HG03521 (cell line): ENCODE measurements around the gene TOP1.

Experiments
- ATAC-seq: cut with Tn5 transposase; IDR thresholded peaks from one replicate; pipeline ENCODE4 v1.9.1; 2021; ENCODE audit warnings: mild to moderate bottlenecking, moderate library complexity; ENCODE audit not compliant: unreplicated experiment

TOP1 gene

DNA sequence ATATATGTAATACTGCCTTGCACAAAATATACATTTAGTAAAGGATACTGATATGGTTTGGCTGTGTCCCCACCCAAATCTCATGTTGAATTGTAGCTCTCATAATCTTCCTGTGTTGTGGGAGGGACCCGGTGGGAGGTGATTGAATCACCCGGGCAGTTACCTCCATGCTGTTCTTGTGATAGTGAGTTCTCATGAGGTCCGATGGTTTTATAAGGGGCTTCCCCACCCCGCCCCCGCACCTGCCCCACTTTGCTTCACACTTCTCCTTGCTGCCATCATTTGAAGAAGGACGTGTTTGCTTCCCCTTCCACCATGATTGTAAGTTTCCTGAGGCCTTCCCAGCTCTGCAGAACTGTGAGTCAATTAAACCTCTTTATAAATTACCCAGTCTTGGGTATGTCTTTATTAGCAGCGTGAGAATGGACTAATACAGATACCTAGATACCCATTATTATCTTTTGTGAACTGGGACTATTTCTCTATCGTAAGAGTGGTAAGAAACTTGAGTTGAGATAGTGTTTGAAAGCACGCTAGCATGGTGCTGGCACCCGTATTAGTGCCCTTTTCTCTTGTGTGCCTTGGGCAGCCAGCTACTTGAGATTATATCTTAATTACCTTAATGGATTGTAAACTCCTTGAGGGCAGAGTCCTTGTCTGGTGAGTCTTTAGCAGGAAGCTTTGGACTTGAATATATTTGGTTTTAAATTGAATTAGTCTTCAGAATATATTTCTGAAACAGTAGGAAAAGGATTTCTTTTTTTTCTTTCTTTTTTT lies 25.6 kb downstream of the TOP1 start:
- no peak for ATAC-seq

DNA sequence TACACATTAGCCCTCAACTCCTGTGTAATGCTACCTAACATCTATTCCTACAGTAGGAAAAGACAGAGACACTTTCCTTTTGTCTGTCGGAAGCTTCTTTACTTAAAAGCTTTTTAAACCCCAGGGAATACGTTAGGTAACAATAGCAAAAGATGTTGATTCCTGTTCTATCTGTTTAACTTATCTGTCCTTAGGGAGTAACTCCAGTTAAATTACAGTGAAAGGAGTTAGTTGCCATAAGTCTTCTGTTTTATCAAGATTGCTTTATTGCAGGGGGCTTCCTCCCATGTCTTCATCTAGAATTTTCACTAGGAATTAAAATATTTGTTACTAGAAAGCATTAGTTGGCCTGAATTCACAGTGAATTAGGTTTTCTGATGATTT lies 26.2 kb downstream of the TOP1 start:
- ATAC-seq: no peak

DNA sequence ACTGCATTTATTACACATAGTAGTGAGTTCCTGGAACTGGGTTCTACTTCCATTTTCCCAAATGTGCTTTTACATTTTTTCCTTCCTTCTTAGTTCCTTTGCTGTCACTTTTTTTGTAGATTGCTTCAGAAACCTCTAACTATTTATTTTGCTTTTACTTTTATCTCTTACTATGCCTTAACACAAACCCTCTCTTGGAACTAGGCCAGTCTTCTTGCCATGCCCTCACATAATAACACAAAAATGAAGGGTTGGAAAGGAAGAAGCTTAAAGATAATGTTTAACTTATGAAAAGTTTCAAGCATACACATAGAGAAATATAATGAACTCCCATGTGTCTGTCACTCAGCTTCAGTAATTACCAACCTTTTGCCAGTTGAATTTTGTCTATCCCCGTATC lies 27.1 kb downstream of the TOP1 start:
- ATAC-seq: no peak

DNA sequence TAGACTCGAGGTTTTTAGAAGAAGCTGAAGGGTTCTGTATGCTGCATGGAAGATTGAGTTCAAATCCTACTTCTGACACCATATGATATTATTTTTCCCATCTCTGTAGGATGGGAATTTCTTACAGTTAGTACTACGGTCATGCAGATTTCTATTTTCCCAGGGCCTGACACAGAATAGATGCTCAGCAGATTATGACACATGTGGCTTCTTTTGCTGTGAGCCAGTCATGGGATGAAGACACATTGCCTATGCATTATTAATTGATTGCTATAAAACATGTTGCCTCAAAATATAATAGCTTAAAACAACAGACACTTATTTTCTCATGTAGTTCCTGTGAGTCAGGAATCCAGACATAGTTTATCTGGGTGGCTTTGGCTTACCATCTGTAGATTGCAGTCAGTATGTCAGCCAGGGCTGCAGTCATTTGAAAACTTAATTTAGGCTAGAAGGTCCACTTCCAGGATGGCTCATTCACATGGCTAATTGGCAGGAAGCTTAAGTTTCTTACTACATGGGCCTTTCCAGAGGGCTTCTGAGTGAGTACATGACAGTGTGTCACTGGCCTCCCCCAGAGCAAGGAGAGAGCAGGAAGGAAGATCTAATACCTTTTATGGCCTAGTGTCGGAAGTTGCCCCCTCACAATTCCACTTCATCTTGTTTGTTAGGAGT lies 29.5 kb downstream of the TOP1 start:
- no peak for ATAC-seq

DNA sequence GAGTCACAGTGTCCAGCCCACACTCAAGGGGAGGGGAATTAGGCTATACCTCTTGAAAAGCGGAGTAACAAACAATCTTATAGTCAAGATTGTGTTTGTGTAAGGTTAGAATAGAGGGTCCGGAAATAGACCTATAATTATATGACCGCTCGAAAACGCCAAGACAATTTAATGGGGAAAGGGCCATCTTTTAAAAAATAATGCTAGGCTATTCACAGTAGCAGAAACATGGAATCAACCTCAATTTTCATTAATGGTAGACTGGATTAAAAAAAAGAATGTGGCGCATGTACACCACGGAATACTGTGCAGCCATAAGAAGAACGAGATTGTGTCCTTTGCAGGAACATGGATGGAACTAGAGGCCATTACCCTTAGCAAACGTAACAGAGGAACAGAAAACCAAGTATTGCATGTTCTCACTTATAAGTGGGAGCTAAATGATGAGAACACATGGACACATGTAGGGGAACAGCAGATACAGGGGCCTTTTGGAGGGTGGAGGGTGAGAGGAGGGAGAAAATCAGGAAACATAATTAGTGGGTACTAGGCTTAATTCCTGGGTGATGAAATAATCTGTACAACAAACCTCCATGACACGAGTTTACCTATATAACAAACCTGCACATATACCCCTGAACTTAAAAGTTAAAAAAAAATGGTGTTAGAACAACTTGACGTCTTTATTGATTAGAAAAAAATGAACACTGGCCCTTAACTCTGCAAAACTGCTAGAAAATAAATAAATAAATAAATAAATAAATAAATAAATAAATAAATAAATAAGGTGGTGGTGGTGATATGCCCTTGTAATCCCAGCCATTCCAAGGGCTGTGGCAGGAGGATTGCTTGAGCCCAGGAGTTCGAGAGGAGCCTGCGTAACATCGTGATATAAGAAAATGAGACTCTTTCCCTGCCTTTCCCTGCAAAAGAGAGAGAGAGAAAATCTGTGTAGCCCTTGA lies 30.3 kb downstream of the TOP1 start:
- no peak for ATAC-seq

DNA sequence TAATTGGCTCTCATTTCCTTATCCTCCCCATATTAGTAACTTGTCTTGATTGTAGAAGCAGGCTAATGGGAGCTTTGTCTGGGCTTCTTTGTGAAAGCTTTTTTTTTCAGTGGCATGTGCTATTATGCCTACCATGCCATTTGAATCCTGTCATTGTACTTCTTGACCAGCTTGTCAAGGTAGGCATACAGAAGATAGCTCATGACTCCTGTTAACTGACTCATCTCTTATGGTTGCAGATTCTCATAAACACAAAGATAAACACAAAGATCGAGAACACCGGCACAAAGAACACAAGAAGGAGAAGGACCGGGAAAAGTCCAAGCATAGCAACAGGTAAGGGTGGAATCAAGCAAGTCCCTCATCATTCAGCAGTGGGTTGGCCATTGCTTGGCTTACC lies 32.5 kb downstream of the TOP1 start:
- no peak for ATAC-seq

DNA sequence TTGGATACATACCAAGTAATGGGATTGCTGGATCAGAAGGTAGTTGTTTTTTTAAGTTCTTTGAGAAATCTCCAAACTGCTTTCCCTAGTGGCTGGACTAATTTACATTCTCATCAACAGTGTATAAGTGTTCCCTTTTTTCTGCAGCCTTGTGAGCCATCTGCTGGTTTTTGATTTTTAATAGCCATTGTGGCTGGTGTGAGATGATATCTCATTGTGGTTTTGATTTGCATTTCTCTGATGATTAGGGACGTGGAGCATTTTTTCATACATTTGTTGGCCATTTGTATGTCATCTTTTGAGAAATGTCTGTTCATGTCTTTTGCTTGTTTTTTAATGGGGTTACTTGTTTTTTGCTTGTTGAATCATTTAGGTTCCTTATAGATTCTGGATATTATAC lies 34.8 kb downstream of the TOP1 start:
- no peak for ATAC-seq

DNA sequence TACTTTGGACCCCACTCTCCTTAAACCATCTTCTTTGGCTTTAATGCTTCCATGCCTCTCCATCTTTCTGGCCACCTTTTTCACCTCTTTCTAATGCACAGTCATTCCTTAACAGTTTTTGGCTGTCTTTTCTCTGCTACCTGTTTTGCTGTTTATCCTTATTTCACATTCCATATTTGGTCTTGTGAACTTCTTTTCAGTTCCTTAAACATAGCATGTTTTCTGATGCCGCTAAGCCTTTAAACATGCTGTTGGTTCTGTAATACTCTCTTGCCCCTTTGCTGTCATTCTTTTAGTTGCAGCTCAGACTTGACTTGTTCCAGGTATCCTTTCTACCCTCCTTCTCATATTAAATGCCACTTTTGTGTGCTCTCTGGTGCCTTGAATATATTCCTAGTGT lies 35.8 kb downstream of the TOP1 start:
- ATAC-seq: peak; percentile 62

DNA sequence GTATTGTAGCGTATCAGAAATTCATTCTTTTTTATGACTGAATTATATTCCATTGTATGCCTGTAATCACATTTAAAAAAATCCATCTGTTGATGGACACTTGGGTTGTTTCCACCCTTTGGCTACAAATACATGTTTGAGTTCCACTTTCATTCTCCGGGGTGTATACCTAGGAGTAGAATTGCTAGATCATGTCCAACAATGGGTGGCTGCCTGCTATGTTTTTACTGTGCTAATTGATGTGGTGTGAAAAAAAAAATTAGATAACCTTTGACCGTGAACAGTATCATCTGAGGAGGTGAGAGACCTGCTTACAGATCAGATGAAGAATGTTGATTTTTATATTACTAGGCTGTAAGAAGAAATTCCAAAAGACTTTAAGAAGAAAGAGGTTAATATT lies 37.1 kb downstream of the TOP1 start:
- ATAC-seq: no peak

DNA sequence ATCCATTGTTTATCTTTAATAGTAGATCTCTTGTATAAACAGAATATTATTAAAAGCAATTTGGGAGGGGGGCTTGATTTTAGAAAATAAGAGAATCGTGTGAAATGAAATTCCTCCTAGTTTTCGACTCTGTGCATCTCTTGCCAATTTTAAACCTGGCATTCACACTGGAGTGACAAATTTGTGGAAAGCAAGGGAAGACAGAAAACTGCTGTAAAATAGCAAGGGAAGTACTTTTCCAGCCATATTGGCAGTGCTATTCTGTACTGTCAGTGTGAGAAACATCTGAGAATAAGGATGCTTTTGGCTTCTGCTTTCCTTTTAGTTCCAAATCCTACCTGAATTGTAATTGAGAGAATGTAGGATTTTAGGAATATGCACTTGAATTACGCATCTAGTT lies 40.2 kb downstream of the TOP1 start:
- no peak for ATAC-seq

DNA sequence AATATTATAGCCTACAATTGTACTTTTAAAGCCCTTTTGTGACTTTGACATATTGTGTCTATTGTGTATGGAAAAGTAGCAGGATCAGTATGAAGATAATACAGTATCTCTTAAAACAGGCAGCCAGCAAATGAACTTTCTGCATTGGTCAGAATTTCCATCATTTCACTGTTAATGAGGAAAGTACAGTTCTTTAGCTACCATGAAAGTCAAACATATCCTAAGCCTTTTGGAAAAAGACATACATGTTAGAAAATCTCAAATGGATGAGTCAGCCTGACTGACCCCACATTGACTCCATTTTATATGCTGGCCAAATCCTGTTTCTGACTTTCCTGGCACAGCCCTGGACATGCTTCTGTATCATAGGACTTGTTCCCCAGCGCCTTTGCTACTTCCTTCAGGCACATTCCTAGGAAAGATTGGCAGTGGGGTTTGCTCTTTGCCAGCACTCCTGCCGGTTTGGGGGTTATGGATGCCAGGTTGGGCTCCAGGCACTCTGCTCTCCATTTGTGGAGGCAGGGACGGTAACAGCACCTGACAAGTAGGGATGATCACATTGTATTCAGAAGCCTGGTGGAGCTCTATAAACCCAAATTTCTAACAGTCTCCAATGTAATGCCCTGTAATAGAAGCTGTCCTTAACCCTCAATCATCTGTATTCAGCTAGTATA lies 43.7 kb downstream of the TOP1 start:
- no peak for ATAC-seq

DNA sequence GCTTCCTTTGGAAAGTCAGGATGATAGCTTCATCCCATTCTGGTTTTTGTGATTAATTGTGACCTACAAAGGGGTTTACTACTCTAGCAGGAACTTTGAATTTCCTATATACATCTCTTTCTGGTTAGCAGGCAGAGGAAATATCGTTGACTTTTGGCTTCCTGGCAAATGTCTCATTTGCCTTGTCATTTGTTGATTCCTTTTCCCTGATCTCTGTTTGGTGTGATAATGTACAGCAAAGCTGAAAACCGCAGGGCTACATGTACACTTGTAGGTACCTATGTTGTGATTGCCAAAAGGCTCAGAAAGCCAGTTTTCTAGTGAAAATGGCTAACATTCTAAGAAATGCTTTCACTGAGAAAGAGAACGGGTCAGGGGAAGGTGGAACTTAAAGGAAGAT lies 44.3 kb downstream of the TOP1 start:
- no peak for ATAC-seq

DNA sequence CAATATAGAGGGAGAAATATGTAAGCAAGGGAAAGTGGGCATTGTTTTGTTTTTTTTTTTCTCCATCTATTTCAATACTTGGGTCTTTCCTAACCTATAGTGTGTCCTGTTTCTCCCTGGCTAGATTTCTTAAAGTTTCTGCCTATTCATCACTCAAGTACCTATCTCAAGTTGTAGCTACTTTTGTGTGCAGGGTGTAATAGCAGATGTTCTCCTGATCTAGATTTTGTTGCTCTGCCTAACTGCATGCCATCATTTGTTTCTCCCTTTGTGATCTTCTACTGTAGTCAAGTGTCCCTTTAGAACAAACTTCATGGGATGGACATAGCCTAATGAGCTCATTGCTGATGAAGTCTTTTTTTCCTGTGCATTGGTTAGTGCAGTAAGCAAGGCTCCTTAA lies 45.8 kb downstream of the TOP1 start:
- no peak for ATAC-seq

DNA sequence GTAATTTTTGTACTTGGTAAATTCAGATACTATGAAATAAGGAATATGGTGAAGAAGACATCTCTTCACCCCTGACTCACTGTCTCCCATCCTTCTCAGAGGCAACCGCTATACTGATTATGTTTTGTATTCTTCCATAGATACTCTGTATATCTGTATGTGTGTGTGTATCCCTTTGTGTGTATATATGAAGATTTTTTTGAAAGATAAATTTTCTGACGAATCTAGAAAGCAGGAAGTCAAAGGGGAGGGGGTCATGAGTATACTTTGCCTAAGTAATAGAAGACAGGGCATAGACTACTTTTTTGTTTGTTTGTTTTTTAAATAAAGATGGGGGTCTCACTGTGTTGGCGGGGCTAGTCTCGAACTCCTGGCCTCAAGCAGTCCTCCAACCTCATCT lies 48.2 kb downstream of the TOP1 start:
- no peak for ATAC-seq

DNA sequence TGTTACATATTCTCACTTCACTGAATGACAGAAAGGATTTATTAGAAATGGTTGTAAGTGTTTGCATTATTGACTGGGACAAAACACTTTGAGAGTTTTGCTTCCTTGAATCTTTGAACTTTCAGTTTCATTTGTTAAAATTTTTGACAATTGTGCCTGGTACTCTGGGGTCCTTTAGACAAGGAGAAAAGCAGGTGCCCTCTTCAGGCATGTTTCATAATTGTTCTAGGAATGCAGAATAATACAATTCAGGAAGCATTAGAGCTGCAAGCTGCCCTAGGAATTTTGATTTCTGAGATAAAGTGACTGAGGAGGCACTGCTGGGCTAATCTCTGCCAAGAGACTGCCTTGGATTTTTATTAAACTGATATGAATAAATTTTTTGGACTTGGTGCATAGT lies 49.7 kb downstream of the TOP1 start:
- ATAC-seq: no peak

DNA sequence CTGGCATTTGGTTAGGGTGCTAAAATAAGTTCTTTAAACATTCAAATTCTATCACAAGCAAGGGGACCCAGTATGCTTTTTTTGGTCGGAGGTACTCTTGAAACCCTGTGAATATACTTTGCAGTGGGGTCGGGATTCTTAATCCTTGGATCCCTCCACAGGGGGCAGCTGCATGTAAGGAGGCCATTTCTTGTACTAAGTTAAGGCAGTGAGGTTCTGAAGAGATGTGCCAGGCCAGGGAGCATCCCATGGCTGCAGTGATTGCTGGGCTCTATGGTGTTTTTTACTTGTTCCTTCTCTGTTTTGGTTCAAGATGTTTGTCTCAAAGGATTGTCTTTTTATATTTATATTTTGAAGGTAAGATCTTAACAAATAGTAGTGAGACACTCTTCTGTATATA lies 50.4 kb downstream of the TOP1 start:
- ATAC-seq: no peak

DNA sequence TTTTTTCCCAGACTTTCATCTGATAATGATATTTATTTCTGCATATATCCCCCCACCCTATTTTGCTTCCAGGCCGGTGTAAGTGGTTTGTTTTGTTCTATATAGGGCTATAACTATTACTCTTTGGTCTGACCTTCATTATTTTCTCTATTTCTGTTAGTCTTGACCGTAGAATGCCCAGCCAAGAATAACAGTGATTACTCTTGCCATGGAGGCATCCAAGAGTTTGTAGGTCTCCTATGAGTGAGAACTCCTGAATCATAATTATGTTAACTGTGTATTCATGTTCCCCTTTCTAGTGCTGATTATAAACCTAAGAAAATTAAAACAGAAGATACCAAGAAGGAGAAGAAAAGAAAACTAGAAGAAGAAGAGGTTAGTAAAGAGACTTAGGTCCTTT lies 52.2 kb downstream of the TOP1 start:
- no peak for ATAC-seq

DNA sequence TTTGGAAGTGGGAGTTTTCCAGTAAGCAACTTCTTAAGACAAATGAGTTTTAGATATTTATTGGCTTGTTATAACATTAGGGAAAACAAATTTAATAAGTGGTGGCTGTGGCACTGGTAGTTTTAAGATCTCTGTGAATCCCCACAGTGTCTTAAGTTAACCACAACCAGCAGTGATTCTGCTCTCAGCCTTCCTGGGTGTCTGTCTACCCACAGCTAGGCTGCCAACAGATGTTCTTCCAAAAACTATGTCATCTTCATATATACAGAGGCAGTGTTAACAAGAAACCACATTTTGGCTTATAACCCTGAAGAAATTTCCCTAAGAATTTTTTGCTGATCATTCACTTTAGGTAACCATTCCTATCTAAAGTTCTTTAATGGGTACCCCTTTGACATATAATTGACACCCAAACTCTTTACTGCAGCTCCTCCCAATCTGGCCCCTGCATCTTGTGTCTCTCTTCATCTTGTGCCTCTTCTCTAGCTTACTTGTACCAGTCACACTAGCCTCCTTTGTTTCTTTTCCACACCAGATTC lies 52.7 kb downstream of the TOP1 start:
- no peak for ATAC-seq

DNA sequence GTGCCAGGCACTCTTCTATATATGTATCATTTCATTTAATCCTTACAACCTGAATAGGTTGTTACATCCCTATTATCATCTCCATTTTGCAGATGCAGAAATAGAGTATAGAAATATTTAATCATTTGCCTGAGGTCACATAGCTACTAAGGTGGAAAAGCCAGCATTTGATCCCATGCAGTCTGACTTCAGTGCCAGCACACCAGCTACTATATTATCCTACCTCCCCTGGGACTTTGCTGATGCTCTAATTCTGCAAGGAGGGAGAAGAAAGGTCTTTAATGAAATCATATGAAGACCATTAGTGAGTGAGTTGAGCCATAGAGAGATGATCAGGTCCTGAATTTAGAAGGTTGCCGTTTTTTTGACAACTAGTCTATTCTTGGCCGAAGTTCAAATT lies 53.7 kb downstream of the TOP1 start:
- no peak for ATAC-seq

DNA sequence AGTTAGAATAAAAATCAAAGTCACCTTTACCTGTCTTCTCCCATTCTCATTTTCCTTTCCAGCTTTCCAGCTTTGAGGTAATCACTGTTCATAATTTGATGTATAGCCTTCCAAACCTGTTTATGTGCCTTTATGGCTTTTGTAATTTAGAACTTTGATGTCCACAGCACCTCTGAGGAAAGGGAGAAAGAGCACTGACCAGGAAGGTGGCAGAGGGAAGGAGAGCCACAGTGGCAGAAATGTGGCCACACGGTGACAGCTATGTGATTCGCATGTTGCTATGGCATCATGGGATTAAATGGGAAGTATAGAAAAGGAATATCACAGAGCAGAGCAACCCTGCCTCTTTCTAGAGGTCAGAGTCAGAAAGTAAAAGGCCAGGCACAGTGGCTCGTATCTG lies 57.0 kb downstream of the TOP1 start:
- no peak for ATAC-seq
